Mesenchymal stem cell (in vitro differentiated cells and primary cell): ENCODE measurements around the gene DENND5A.
A peak's percentile ranks its signal among the peaks of the same experiment; 100 is the strongest.

ENCODE experiments used
- DNase-seq: peaks from one replicate; pipeline ENCODE4 v3.0.0-alpha.2; 2013
- H2AFZ ChIP-seq: one replicate; pipeline ENCODE4 v1.6.1; 2013; ENCODE audit warnings: low read depth, mild to moderate bottlenecking, control low read depth, inconsistent platforms, low read length, moderate library complexity
- H2AK5ac ChIP-seq: 2 replicates; pipeline ENCODE4 v1.6.1; 2013; ENCODE audit warnings: low read length, moderate library complexity, mild to moderate bottlenecking, inconsistent platforms; ENCODE audit not compliant: severe bottlenecking
- H2BK120ac ChIP-seq: one replicate; pipeline ENCODE4 v1.6.1; 2013; ENCODE audit warnings: low read depth, mild to moderate bottlenecking, inconsistent platforms, low read length, moderate library complexity
- H2BK12ac ChIP-seq, 2 experiments: one replicate each; pipeline ENCODE4 v1.6.1; 2013; ENCODE audit warnings: inconsistent platforms in 2 of 2, low read length in 2 of 2, mild to moderate bottlenecking in 2 of 2, moderate library complexity in 2 of 2, control low read depth in 1 of 2
- H2BK15ac ChIP-seq: one replicate; pipeline ENCODE4 v1.6.1; 2013; ENCODE audit warnings: mild to moderate bottlenecking, low read depth, inconsistent platforms; ENCODE audit not compliant: poor library complexity, severe bottlenecking
- H2BK5ac ChIP-seq: 2 replicates; pipeline ENCODE4 v1.6.1; 2013; ENCODE audit warnings: low read depth, mild to moderate bottlenecking, low read length, control low read depth, inconsistent platforms; ENCODE audit not compliant: poor library complexity, severe bottlenecking
- H3K14ac ChIP-seq, 2 experiments: one replicate each; pipeline ENCODE4 v1.6.1; 2013; ENCODE audit warnings: inconsistent platforms in 2 of 2, low read length in 2 of 2, control low read depth in 1 of 2, mild to moderate bottlenecking in 1 of 2, moderate library complexity in 1 of 2
- H3K18ac ChIP-seq, 2 experiments: one replicate each; pipeline ENCODE4 v1.6.1; 2013; ENCODE audit warnings: inconsistent platforms in 2 of 2, low read length in 2 of 2, control low read depth in 1 of 2, low read depth in 1 of 2, mild to moderate bottlenecking in 1 of 2
- H3K23ac ChIP-seq, 2 experiments: one replicate each; pipeline ENCODE4 v1.6.1; 2013; ENCODE audit warnings: inconsistent platforms in 2 of 2, low read length in 2 of 2, mild to moderate bottlenecking in 2 of 2, moderate library complexity in 2 of 2, control low read depth in 1 of 2
- H3K27ac ChIP-seq: 2 replicates; pipeline ENCODE4 v1.5.1; 2013; ENCODE audit warnings: mild to moderate bottlenecking, moderate library complexity, low read length, control low read depth, inconsistent platforms; ENCODE audit not compliant: poor library complexity, severe bottlenecking
- H3K27me3 ChIP-seq, 2 experiments: 2 replicates each; pipeline versions ENCODE4 v1.6.1 to v1.7.0; 2013; ENCODE audit warnings: low read length in 2 of 2, mild to moderate bottlenecking in 2 of 2, moderate library complexity in 2 of 2, control low read depth in 1 of 2, inconsistent platforms in 1 of 2; ENCODE audit not compliant: control insufficient read depth in 1 of 2, insufficient read depth in 1 of 2
- H3K36me3 ChIP-seq, 2 experiments: 2 replicates each; pipeline versions ENCODE4 v1.6.1 to v1.7.0; 2013; ENCODE audit warnings: low read length in 2 of 2, control low read depth in 1 of 2, inconsistent platforms in 1 of 2, low read depth in 1 of 2, mild to moderate bottlenecking in 1 of 2; ENCODE audit not compliant: insufficient read depth in 2 of 2, control insufficient read depth in 1 of 2
- H3K4ac ChIP-seq, 2 experiments: one replicate each; pipeline ENCODE4 v1.6.1; 2013; ENCODE audit warnings: inconsistent platforms in 2 of 2, low read length in 2 of 2, mild to moderate bottlenecking in 2 of 2, moderate library complexity in 2 of 2, control low read depth in 1 of 2, low read depth in 1 of 2
- H3K4me1 ChIP-seq: 2 replicates; pipeline ENCODE4 v1.6.1; 2013; ENCODE audit warnings: low read depth, low read length, control low read depth; ENCODE audit not compliant: control insufficient read depth, insufficient read depth
- H3K4me2 ChIP-seq: 2 replicates; pipeline ENCODE4 v1.6.1; 2013; ENCODE audit warnings: low read length, mild to moderate bottlenecking, inconsistent platforms; ENCODE audit not compliant: poor library complexity, severe bottlenecking
- H3K4me3 ChIP-seq, 2 experiments: 2 replicates each; pipeline versions ENCODE4 v1.5.1 to v1.7.0; 2013; ENCODE audit warnings: low read length in 2 of 2, mild to moderate bottlenecking in 2 of 2, control low read depth in 1 of 2, low read depth in 1 of 2; ENCODE audit not compliant: insufficient read depth in 1 of 2
- H3K79me1 ChIP-seq: replicated peaks from 2 replicates; pipeline ENCODE4 v1.6.1; 2013; ENCODE audit warnings: mild to moderate bottlenecking, control low read depth, low read length, inconsistent platforms; ENCODE audit not compliant: poor library complexity, severe bottlenecking
- H3K9ac ChIP-seq: 2 replicates; pipeline ENCODE4 v1.7.0; 2013; ENCODE audit warnings: mild to moderate bottlenecking, low read length, moderate library complexity
- H3K9me3 ChIP-seq: 2 replicates; pipeline ENCODE4 v1.7.0; 2013; ENCODE audit warnings: mild to moderate bottlenecking, low read length; ENCODE audit not compliant: control insufficient read depth
- H4K8ac ChIP-seq: one replicate; pipeline ENCODE4 v1.6.1; 2013; ENCODE audit warnings: inconsistent platforms, mild to moderate bottlenecking, low read length, moderate library complexity
- H4K91ac ChIP-seq: one replicate; pipeline ENCODE4 v1.6.1; 2013; ENCODE audit warnings: mild to moderate bottlenecking, low read length, inconsistent platforms
- whole genome bisulfite sequencing: methylation state at CpG from one replicate; pipeline ENCODE4 v1.1.7; 2013; ENCODE audit warnings: mixed read lengths; 5-methylcytosine and 5-hydroxymethylcytosine counted together

The DENND5A gene

DNA sequence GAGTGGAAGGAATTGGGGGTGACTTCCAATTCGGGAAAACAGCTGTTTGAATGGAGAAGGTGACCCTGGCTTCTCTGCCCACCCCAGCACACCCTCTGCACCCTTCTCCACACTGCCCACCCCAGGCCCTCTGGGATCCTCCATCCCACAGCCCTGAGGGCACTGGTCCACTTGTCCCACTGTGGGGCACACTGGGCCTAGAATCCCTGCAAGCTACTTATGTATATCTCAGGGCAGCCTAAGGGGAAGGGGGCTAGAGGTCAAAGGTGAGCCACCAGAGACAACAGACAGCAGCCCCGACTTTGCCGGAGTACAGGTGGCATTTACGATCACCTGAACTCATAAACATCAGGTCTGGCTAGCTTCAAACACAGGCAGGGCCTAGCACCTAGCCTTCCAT lies 173.1 kb downstream of the DENND5A start:
- no peak overlapping the region for H2BK15ac ChIP-seq
- WGBS: 89% methylated on average over 3 of the region's 4 CpGs
- no peak overlapping the region for H2AFZ ChIP-seq
- H3K23ac ChIP-seq: no peak overlapping the region
- H3K27ac ChIP-seq: no peak overlapping the region
- no peak for DNase-seq
- H4K8ac ChIP-seq: no peak overlapping the region
- no peak overlapping the region for H3K4ac ChIP-seq
- H3K18ac ChIP-seq: no peak overlapping the region
- no peak overlapping the region for H3K9ac ChIP-seq
- H3K4me1 ChIP-seq: peaks cover 10% of the 10 kb centered on the region
- no peak overlapping the region for H2BK5ac ChIP-seq
- peak overlapping the region; percentile 83 for H3K4me2 ChIP-seq
- H3K4me3 ChIP-seq: peak overlapping the region in 1 of 2 experiments; percentile 65
- H3K27me3 ChIP-seq: peaks cover 22 to 33% of the 10 kb centered on the region in 2 experiments
- H3K9me3 ChIP-seq: no peaks in the 10 kb centered on the region
- H2BK120ac ChIP-seq: no peak overlapping the region
- H3K79me1 ChIP-seq: no peaks in the 10 kb centered on the region
- no peak overlapping the region for H2AK5ac ChIP-seq
- no peak overlapping the region for H2BK12ac ChIP-seq
- no peak overlapping the region for H3K14ac ChIP-seq
- peaks cover 0 to 7% of the 10 kb centered on the region in 2 experiments for H3K36me3 ChIP-seq
- no peak overlapping the region for H4K91ac ChIP-seq

GRCh38 chr11:9091044-9091922 lies 173.9 kb downstream of the DENND5A start, which contains the start of gene SCUBE2:
Gene SCUBE2, minus strand, starts transcription at chr11:9091599. Its CDS starts 71 bp downstream, at chr11:9091528.
- peaks cover 0 to 7% of the 10 kb centered on the region in 2 experiments for H3K36me3 ChIP-seq
- H3K4me1 ChIP-seq: peaks cover 10% of the 10 kb centered on the region
- no peak within 1 kb of the TSS for H2BK120ac ChIP-seq
- peak within 1 kb of the TSS; percentile 64 for H4K8ac ChIP-seq
- DNase-seq: no peak
- H3K23ac ChIP-seq: peak within 1 kb of the TSS in 1 of 2 experiments; percentile 68
- H2BK15ac ChIP-seq: no peak within 1 kb of the TSS
- H3K4me2 ChIP-seq: peak within 1 kb of the TSS; percentile 83
- peak within 1 kb of the TSS in 1 of 2 experiments; percentile 41 for H3K14ac ChIP-seq
- H4K91ac ChIP-seq: no peak within 1 kb of the TSS
- peaks cover 22 to 33% of the 10 kb centered on the region in 2 experiments for H3K27me3 ChIP-seq
- H3K4ac ChIP-seq: no peak within 1 kb of the TSS
- H2AFZ ChIP-seq: no peak within 1 kb of the TSS
- peak within 1 kb of the TSS; percentile 13 to 78 for H3K18ac ChIP-seq
- H3K79me1 ChIP-seq: no peaks in the 10 kb centered on the region
- peak within 1 kb of the TSS; percentile 64 to 69 for H3K4me3 ChIP-seq
- H3K9ac ChIP-seq: peak within 1 kb of the TSS; percentile 13
- H2BK12ac ChIP-seq: peak within 1 kb of the TSS in 1 of 2 experiments; percentile 38
- no peaks in the 10 kb centered on the region for H3K9me3 ChIP-seq
- WGBS: 3% methylated on average over 73 of the region's 113 CpGs
- H3K27ac ChIP-seq: no peak within 1 kb of the TSS
- H2AK5ac ChIP-seq: no peak within 1 kb of the TSS
- no peak within 1 kb of the TSS for H2BK5ac ChIP-seq

DNA sequence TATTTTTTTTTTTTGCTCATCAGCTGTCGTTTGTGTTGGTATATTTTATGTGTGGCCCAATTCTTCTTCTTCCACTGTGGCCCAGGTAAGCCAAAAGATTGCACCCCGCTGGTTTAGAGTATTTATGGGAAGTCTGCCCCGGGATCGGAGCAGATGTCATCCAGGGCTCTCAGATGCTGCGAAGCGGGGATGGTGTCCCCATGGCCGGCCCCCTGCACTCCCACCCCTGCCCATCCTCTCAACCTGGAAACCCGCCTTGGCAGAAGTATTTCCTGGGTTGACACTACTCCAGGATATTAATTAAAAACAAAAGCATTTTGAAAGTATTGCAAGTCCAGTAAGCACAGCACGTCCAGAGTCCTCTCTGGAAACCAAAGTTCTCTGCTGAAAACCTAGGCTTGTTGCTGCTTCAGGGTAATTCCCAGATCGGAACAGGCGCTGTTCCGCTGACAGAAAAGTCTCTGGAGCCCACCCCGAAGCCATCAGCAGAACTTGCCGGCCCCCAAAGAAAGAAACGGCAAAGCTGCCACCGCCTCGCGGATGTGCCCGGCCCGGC lies 174.6 kb downstream of the DENND5A start:
- 27% methylated on average over 20 of the region's 20 CpGs for WGBS
- no peak overlapping the region for H2BK12ac ChIP-seq
- no peak overlapping the region for H3K23ac ChIP-seq
- H2BK120ac ChIP-seq: no peak overlapping the region
- H3K27me3 ChIP-seq: peaks cover 22 to 33% of the 10 kb centered on the region in 2 experiments
- no peak overlapping the region for H2AFZ ChIP-seq
- H3K9me3 ChIP-seq: no peaks in the 10 kb centered on the region
- H3K79me1 ChIP-seq: no peaks in the 10 kb centered on the region
- H3K18ac ChIP-seq: peak overlapping the region in 1 of 2 experiments; percentile 13
- DNase-seq: peak; percentile 21
- H3K4me3 ChIP-seq: peak overlapping the region; percentile 64 to 69
- no peak overlapping the region for H3K14ac ChIP-seq
- peaks cover 0 to 7% of the 10 kb centered on the region in 2 experiments for H3K36me3 ChIP-seq
- peak overlapping the region; percentile 79 for H3K4me2 ChIP-seq
- H2AK5ac ChIP-seq: no peak overlapping the region
- H3K9ac ChIP-seq: peak overlapping the region; percentile 13
- no peak overlapping the region for H4K91ac ChIP-seq
- H4K8ac ChIP-seq: no peak overlapping the region
- H2BK5ac ChIP-seq: no peak overlapping the region
- no peak overlapping the region for H3K4ac ChIP-seq
- H2BK15ac ChIP-seq: no peak overlapping the region
- peaks cover 10% of the 10 kb centered on the region for H3K4me1 ChIP-seq
- no peak overlapping the region for H3K27ac ChIP-seq

DNA sequence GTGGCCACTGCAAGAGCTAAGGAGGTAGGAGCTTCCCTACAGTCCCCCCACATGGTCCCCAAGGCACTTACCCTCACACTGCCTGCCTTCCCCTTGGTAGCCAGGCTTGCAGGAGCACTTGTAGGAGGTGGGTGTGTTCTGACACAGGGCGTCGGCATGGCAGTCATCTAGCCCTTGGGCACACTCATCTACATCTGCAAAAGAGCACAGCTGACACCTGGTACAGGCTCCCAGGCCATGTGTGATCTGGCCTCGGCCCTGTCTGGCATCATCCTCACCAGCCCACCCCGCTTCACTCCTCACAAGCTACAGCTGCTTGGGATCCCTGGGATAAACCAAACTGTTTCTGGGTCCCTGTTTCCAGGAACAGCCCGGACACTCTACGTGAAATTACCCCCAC lies 175.5 kb downstream of the DENND5A start:
- H3K4ac ChIP-seq: no peak overlapping the region
- no peak overlapping the region for H2BK5ac ChIP-seq
- H4K91ac ChIP-seq: no peak overlapping the region
- no peaks in the 10 kb centered on the region for H3K79me1 ChIP-seq
- no peak overlapping the region for H3K27ac ChIP-seq
- 92% methylated on average over 6 of the region's 6 CpGs for WGBS
- peaks cover 0 to 4% of the 10 kb centered on the region in 2 experiments for H3K36me3 ChIP-seq
- peaks cover 10% of the 10 kb centered on the region for H3K4me1 ChIP-seq
- no peak for DNase-seq
- H2AFZ ChIP-seq: no peak overlapping the region
- no peak overlapping the region for H3K4me2 ChIP-seq
- no peak overlapping the region for H3K9ac ChIP-seq
- no peak overlapping the region for H3K18ac ChIP-seq
- no peak overlapping the region for H2BK12ac ChIP-seq
- H2BK15ac ChIP-seq: no peak overlapping the region
- H3K23ac ChIP-seq: no peak overlapping the region
- H4K8ac ChIP-seq: no peak overlapping the region
- H2BK120ac ChIP-seq: no peak overlapping the region
- H3K4me3 ChIP-seq: no peak overlapping the region
- H2AK5ac ChIP-seq: no peak overlapping the region
- no peaks in the 10 kb centered on the region for H3K9me3 ChIP-seq
- H3K27me3 ChIP-seq: peaks cover 22 to 33% of the 10 kb centered on the region in 2 experiments
- H3K14ac ChIP-seq: no peak overlapping the region
